H1 (cell line): ENCODE measurements around the gene VMO1. TPM values are rescaled to one million over a fixed set of nuclear protein-coding genes. Genes with fewer than 3 reads are reported as not detected.

Experiments
- ATF3 ChIP-seq: IDR thresholded peaks from 2 replicates; pipeline ENCODE4 v1.6.1; 2011; ENCODE audit warnings: low read depth, mild to moderate bottlenecking, low read length; ENCODE audit not compliant: insufficient read depth
- CHD1 ChIP-seq: IDR thresholded peaks from 2 replicates; pipeline ENCODE4 v1.6.1; 2012; ENCODE audit warnings: low read depth, low read length, improper control_type of control experiment
- FOSL1 ChIP-seq: IDR thresholded peaks from 2 replicates; pipeline ENCODE4 v1.6.1; 2011; ENCODE audit warnings: mild to moderate bottlenecking, low read depth, low read length, moderate library complexity; ENCODE audit not compliant: insufficient read depth
- KDM5A ChIP-seq: fragments of 200-600 bp; IDR thresholded peaks from 2 replicates; pipeline ENCODE4 v1.7.1; 2012; ENCODE audit warnings: mild to moderate bottlenecking, low read length, inconsistent platforms, mixed read lengths
- SP2 ChIP-seq: IDR thresholded peaks from 2 replicates; pipeline ENCODE4 v1.6.1; 2012; ENCODE audit warnings: mild to moderate bottlenecking, low read length, inconsistent platforms
- TAF1 ChIP-seq: IDR thresholded peaks from 2 replicates; pipeline ENCODE4 v1.6.1; 2011; ENCODE audit warnings: mild to moderate bottlenecking, low read depth, low read length
- TEAD4 ChIP-seq: IDR thresholded peaks from 2 replicates; pipeline ENCODE4 v1.6.1; 2012; ENCODE audit warnings: low read depth, low read length, inconsistent platforms, mixed read lengths
- polyA plus RNA-seq, 7 experiments: library from polyadenylated mRNA; depleted of rRNA in 3 of 7; stranded (reverse) in 5 of 7; unstranded in 2 of 7; fragments of >200 nt in 5 of 7; fragments of 200-250 nt in 2 of 7; gene quantifications; 1 replicate in 5 of 7; 2 replicates in 1 of 7; 4 replicates in 1 of 7; pipeline versions ENCODE4 v1.2.1 to v1.2.3, GENCODE V29; 2011 to 2013; ENCODE audit warnings: missing spikeins in 2 of 7, mixed read lengths in 2 of 7
- total RNA-seq: library from RNA; stranded (reverse); fragmentation: NEBNext Ultra II Directional; extraction: Animal tissue kit (Norgen Biotek cat#: 25700); gene quantifications from 2 replicates; pipeline ENCODE4 v1.2.1, GENCODE V29; 2021
- TF ChIP-seq, protein P1 (sequence below), 3 experiments: IDR thresholded peaks; 1 replicate in 2 of 3; 2 replicates in 1 of 3; pipeline versions ENCODE4 v1.5.1 to v1.6.1; 2011; ENCODE audit warnings: low read length in 3 of 3, mild to moderate bottlenecking in 3 of 3, inconsistent platforms in 2 of 3, low read depth in 1 of 3, moderate library complexity in 1 of 3; ENCODE audit not compliant: insufficient read depth in 1 of 3; ENCODE audit errors: control extremely low read depth in 1 of 3
- TF ChIP-seq, protein P2 (sequence below): IDR thresholded peaks from 2 replicates; pipeline ENCODE4 v1.6.1; 2012; ENCODE audit warnings: inconsistent platforms

Gene VMO1
- total and polyA plus RNA-seq, 2 of the 8 experiments (the other 6 are each of a cell fraction or from before 2014, with no cell fraction given), result 0.30 TPM; not detected in 1

- TF ChIP-seq, protein P1, sequence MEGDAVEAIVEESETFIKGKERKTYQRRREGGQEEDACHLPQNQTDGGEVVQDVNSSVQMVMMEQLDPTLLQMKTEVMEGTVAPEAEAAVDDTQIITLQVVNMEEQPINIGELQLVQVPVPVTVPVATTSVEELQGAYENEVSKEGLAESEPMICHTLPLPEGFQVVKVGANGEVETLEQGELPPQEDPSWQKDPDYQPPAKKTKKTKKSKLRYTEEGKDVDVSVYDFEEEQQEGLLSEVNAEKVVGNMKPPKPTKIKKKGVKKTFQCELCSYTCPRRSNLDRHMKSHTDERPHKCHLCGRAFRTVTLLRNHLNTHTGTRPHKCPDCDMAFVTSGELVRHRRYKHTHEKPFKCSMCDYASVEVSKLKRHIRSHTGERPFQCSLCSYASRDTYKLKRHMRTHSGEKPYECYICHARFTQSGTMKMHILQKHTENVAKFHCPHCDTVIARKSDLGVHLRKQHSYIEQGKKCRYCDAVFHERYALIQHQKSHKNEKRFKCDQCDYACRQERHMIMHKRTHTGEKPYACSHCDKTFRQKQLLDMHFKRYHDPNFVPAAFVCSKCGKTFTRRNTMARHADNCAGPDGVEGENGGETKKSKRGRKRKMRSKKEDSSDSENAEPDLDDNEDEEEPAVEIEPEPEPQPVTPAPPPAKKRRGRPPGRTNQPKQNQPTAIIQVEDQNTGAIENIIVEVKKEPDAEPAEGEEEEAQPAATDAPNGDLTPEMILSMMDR (IDR thresholded peaks at IDR 0.05; ENCODE audit: control extremely low read depth in 1 of 3, insufficient read depth in 1 of 3, low read depth in 1 of 3, low read length in 3 of 3), result no peak
- TF ChIP-seq SP2, result no peak
- TF ChIP-seq, protein P2, sequence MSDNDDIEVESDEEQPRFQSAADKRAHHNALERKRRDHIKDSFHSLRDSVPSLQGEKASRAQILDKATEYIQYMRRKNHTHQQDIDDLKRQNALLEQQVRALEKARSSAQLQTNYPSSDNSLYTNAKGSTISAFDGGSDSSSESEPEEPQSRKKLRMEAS, result no peak
- TF ChIP-seq ATF3, result no peak
- no peak for TF ChIP-seq KDM5A
- no peak for TF ChIP-seq FOSL1
- TF ChIP-seq TAF1, result no peak
- no peak for TF ChIP-seq TEAD4
- no peak for TF ChIP-seq CHD1
These were observed at the start of gene VMO1 (continued) for GRCh38 chr17:4786106-4786511.
